NB4 (cell line): ENCODE data around the gene KRTAP6-2.

ENCODE experiments used
- CTCF ChIP-seq: IDR thresholded peaks from one replicate; pipeline ENCODE4 v1.5.1; 2012; ENCODE audit warnings: low read depth, low read length
- POLR2A ChIP-seq: IDR thresholded peaks from 2 replicates; pipeline ENCODE4 v1.6.1; 2011; ENCODE audit warnings: mild to moderate bottlenecking; ENCODE audit not compliant: insufficient read length; ENCODE audit errors: extremely low read depth

- TF ChIP-seq POLR2A (no peak), CTCF (no peak)
Observed at GRCh38 chr21:30567617-30568016, 31.1 kb downstream of the KRTAP6-2 start.
